Endothelial cell of umbilical vein (primary cell): ENCODE measurements around the gene TNFRSF1A. TPM values are rescaled to one million over a fixed set of nuclear protein-coding genes. Genes with fewer than 3 reads are reported as not detected.

Experiments
- BruUV-seq: library from RNA; stranded (reverse); fragments of 400-500 nt; replicated peaks from 2 replicates; lab custom pipeline; 2021; lab: Mats Ljungman, UMichigan
- CTCF ChIA-PET: fragments of 300-600, 350-600 bp; sonication (Branson Sonifier 250); formaldehyde crosslinking; loops from one replicate; lab custom pipeline; 2021; ENCODE audit warnings: antibody characterized with exemption, inconsistent platforms; lab: Charles Lee
- POLR2A ChIA-PET: fragments of 300-600, 350-600 bp; sonication (Branson Sonifier 250); formaldehyde crosslinking; loops from one replicate; lab custom pipeline; 2021; ENCODE audit warnings: antibody characterized with exemption, inconsistent platforms; lab: Charles Lee
- DNase-seq: peaks from one replicate; pipeline ENCODE4 v3.0.0-alpha.2; 2011; ENCODE audit warnings: low read depth, low spot score
- FAIRE-seq: peaks from 2 replicates; lab custom pipeline; 2011; peaks lifted over from hg19 to GRCh38; lab: Jason Lieb, UNC
- H2AFZ ChIP-seq: 2 replicates; pipeline ENCODE4 v1.6.0; 2012; ENCODE audit warnings: low read depth, low read length, control low read depth, inconsistent platforms
- H3K27ac ChIP-seq: 2 replicates; pipeline ENCODE4 v1.5.1; 2011; ENCODE audit warnings: low read depth, mild to moderate bottlenecking, control low read depth, low read length, moderate library complexity; ENCODE audit not compliant: insufficient read depth
- H3K27me3 ChIP-seq, 2 experiments: 2 replicates each; pipeline versions ENCODE4 v1.6.0 to v1.6.1; 2011; ENCODE audit warnings: low read length in 2 of 2, mixed read lengths in 1 of 2; ENCODE audit not compliant: control insufficient read depth in 2 of 2, insufficient read depth in 2 of 2
- H3K36me3 ChIP-seq, 2 experiments: 2 replicates in 1 of 2; 3 replicates in 1 of 2; pipeline ENCODE4 v1.5.1; 2011; ENCODE audit warnings: low read length in 2 of 2, mild to moderate bottlenecking in 1 of 2, moderate library complexity in 1 of 2; ENCODE audit not compliant: control insufficient read depth in 2 of 2, insufficient read depth in 2 of 2; ENCODE audit errors: extremely low read depth in 1 of 2
- H3K4me1 ChIP-seq: 3 replicates; pipeline ENCODE4 v1.5.1; 2011; ENCODE audit warnings: mild to moderate bottlenecking, low read length; ENCODE audit not compliant: control insufficient read depth, insufficient read depth; ENCODE audit errors: extremely low read depth
- H3K4me2 ChIP-seq: 2 replicates; pipeline ENCODE4 v1.6.1; 2011; ENCODE audit warnings: low read length, control low read depth, mixed read lengths; ENCODE audit not compliant: insufficient read depth
- H3K4me3 ChIP-seq, 3 experiments: fragments of 200-600 bp in 1 of 3; sonication (generic), shearing (Covaris generic) in 1 of 3; replicated peaks in 1 of 3; 2 replicates each; pipeline ENCODE4 v1.5.1; 2011 to 2016; ENCODE audit warnings: control low read depth in 3 of 3, low read length in 3 of 3, mild to moderate bottlenecking in 2 of 3, inconsistent platforms in 1 of 3, low read depth in 1 of 3, moderate library complexity in 1 of 3; ENCODE audit not compliant: insufficient read depth in 1 of 3
- H3K79me2 ChIP-seq: 2 replicates; pipeline ENCODE4 v1.6.0; 2012; ENCODE audit warnings: low read length, inconsistent platforms; ENCODE audit not compliant: control insufficient read depth, insufficient read depth
- H3K9ac ChIP-seq: replicated peaks from 2 replicates; pipeline ENCODE3; 2011; ENCODE audit warnings: low read length, control low read depth; ENCODE audit not compliant: insufficient read depth; ENCODE audit errors: extremely low read depth
- H3K9me1 ChIP-seq: replicated peaks from 3 replicates; pipeline ENCODE4 v1.6.0; 2011; ENCODE audit warnings: mild to moderate bottlenecking, low read length; ENCODE audit not compliant: control insufficient read depth, insufficient read depth; ENCODE audit errors: extremely low read depth
- H3K9me3 ChIP-seq: replicated peaks from 2 replicates; pipeline ENCODE4 v1.5.1; 2012; ENCODE audit warnings: low read length, inconsistent platforms; ENCODE audit not compliant: control insufficient read depth, insufficient read depth
- H4K20me1 ChIP-seq: replicated peaks from 2 replicates; pipeline ENCODE3; 2011; ENCODE audit warnings: mild to moderate bottlenecking, low read length; ENCODE audit not compliant: control insufficient read depth, insufficient read depth; ENCODE audit errors: extremely low read depth
- EZH2 ChIP-seq: IDR thresholded peaks from 2 replicates; pipeline ENCODE4 v1.6.1; 2012; ENCODE audit warnings: borderline replicate concordance, low read depth, mild to moderate bottlenecking, moderate library complexity, low read length, inconsistent platforms; ENCODE audit not compliant: severe bottlenecking
- FOS ChIP-seq: IDR thresholded peaks from 2 replicates; pipeline ENCODE4 v1.6.1; 2011; ENCODE audit warnings: mild to moderate bottlenecking, low read length, moderate library complexity, borderline replicate concordance; ENCODE audit not compliant: insufficient read depth
- GATA2 ChIP-seq: IDR thresholded peaks from 2 replicates; pipeline ENCODE4 v1.7.0; 2011; ENCODE audit warnings: low read depth, mild to moderate bottlenecking, moderate library complexity, mixed read lengths, low read length; ENCODE audit not compliant: insufficient read length, insufficient read depth
- JUN ChIP-seq: IDR thresholded peaks from 2 replicates; pipeline ENCODE4 v1.6.1; 2011; ENCODE audit warnings: borderline replicate concordance, low read depth; ENCODE audit not compliant: insufficient read length, insufficient read depth
- MAX ChIP-seq: IDR thresholded peaks from 2 replicates; pipeline ENCODE4 v1.6.1; 2011; ENCODE audit not compliant: insufficient read depth, insufficient read length
- MYC ChIP-seq: IDR thresholded peaks from one replicate; pipeline ENCODE4 v1.6.1; 2011; ENCODE audit warnings: mild to moderate bottlenecking, low read depth, low read length
- POLR2A ChIP-seq: IDR thresholded peaks from 2 replicates; pipeline ENCODE4 v1.6.1; 2012; ENCODE audit warnings: low read depth, mild to moderate bottlenecking, control low read depth, low read length
- POLR2AphosphoS5 ChIP-seq: IDR thresholded peaks from 2 replicates; pipeline ENCODE4 v1.6.1; 2012; ENCODE audit warnings: low read depth, mild to moderate bottlenecking, control low read depth, low read length, moderate library complexity; ENCODE audit not compliant: insufficient read depth
- dilution Hi-C: fragments of 300-500 bp; cut with MboI; formaldehyde crosslinking; loops from one replicate; pipeline ENCODE4 v1.15.0; 2019; ENCODE audit warnings: low sequenced_read_pairs; ENCODE audit not compliant: extremely low pct_ligation_motif_present
- intact Hi-C: fragments of 100-400 bp; cut with micrococcal nuclease; formaldehyde crosslinking; loops from one replicate; pipeline ENCODE4 v1.10.0; 2022
- polyA plus RNA-seq, 4 experiments: library from polyadenylated mRNA; depleted of rRNA in 3 of 4; stranded (reverse) in 3 of 4; unstranded in 1 of 4; fragments of >200 nt; gene quantifications; 2 replicates each; pipeline versions ENCODE4 v1.2.1 to v1.2.3, GENCODE V29; 2011 to 2012; ENCODE audit warnings: missing spikeins in 1 of 4
- total RNA-seq: library from RNA; stranded (reverse); gene quantifications from 2 replicates; pipeline ENCODE4 v1.2.3, GENCODE V29; 2021
- TF ChIP-seq, protein P1 (sequence below), 2 donors: IDR thresholded peaks; 1 replicate in 1 of 2; 2 replicates in 1 of 2; pipeline ENCODE4 v1.5.1; 2011; ENCODE audit warnings: low read length in 2 of 2, mild to moderate bottlenecking in 2 of 2, moderate library complexity in 2 of 2, control low read depth in 1 of 2, inconsistent platforms in 1 of 2, low read depth in 1 of 2; ENCODE audit not compliant: insufficient read depth in 1 of 2; ENCODE audit errors: extremely low read depth in 1 of 2

The TNFRSF1A gene
- total and polyA plus RNA-seq, 2 donors (not counting 3 experiments of a cell fraction or from before 2014, with no cell fraction given): 86.5 to 98.2 TPM

- ChIA-PET POLR2A (no interaction called here), CTCF (interaction anchor here (1.0 to 4.9 kb wide), 8 partner anchors 8 to 138 kb away, joined by 3 to 47 read pairs (median 8); partner anchors contain the start of genes TAPBPL and TNFRSF1A)
- H4K20me1 ChIP-seq: no peaks in the 10 kb centered on the region
- no TSS peak for BruUV-seq
- peaks cover 34% of the 10 kb centered on the region for H3K4me1 ChIP-seq
- H2AFZ ChIP-seq: no peak overlapping the region
- no peak overlapping the region for H3K4me3 ChIP-seq
- peak; percentile 14 for TF ChIP-seq POLR2A
- no peak for TF ChIP-seq EZH2
- H3K79me2 ChIP-seq: peaks cover 12% of the 10 kb centered on the region
- no peak for DNase-seq
- no peak overlapping the region for H3K4me2 ChIP-seq
- H3K9ac ChIP-seq: no peak overlapping the region
- no peaks in the 10 kb centered on the region for H3K9me3 ChIP-seq
- no peak overlapping the region for H3K27ac ChIP-seq
- intact Hi-C loops (no loop called here), dilution Hi-C loops (no loop called here)
- FAIRE-seq: no peak
- H3K9me1 ChIP-seq: no peaks in the 10 kb centered on the region
- H3K36me3 ChIP-seq: peaks cover 26 to 36% of the 10 kb centered on the region in 2 experiments
- no peaks in the 10 kb centered on the region for H3K27me3 ChIP-seq
Observed at GRCh38 chr12:6327229-6328041, 14.4 kb downstream of the TNFRSF1A start.

DNA sequence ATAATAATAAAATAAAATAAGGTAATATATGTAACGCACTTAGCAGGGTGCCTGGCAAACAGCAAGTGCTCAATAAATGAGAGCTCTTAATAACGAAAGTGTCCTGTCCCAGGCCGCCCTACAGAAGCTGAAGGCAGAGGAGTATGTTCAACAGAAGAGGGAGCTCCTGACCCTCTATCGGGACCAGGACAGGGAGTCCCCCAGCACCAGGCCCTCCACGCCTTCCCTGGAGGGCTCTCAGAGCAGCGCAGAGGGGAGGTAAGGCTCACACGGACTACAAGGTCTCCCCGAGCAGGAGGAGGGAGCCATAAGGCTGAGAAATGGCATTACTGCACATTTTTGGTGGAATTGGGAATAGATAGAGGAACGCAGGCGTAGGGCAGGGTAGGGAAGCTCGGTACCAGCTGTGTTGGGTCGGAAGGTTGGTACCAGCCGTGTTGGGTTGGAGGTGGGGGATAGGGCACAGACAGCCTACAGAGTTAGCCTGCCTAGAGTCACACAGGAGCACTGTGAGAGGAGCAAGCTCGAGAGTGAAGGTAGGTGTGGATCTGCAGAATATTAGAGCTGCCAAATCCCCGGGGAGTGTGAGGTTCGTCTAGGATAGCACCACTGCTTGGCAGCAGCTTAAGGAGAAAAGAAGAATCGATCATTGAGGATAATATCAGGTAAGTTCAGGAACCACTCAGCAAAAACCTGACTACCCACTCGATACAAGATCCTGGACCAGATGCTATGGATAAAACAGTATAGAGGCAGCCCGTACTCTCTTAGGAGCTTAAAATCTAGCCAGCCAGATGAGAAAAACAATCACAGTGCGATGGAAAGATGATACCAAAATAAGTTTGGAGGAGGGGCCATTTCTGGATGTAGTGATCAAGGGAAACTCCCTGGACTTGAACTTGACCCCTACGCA, 15.3 kb downstream of the TNFRSF1A start:
- FAIRE-seq (no peak), DNase-seq (peak; percentile 49)
- TF ChIP-seq POLR2AphosphoS5: peak; percentile 14
- TF ChIP-seq JUN: no peak
- TF ChIP-seq MYC: no peak
- no peak for TF ChIP-seq MAX
- no peak for TF ChIP-seq GATA2
- peak; percentile 45 for TF ChIP-seq POLR2A
- TF ChIP-seq FOS: no peak
- TF ChIP-seq EZH2: no peak
- TF ChIP-seq, protein P1, sequence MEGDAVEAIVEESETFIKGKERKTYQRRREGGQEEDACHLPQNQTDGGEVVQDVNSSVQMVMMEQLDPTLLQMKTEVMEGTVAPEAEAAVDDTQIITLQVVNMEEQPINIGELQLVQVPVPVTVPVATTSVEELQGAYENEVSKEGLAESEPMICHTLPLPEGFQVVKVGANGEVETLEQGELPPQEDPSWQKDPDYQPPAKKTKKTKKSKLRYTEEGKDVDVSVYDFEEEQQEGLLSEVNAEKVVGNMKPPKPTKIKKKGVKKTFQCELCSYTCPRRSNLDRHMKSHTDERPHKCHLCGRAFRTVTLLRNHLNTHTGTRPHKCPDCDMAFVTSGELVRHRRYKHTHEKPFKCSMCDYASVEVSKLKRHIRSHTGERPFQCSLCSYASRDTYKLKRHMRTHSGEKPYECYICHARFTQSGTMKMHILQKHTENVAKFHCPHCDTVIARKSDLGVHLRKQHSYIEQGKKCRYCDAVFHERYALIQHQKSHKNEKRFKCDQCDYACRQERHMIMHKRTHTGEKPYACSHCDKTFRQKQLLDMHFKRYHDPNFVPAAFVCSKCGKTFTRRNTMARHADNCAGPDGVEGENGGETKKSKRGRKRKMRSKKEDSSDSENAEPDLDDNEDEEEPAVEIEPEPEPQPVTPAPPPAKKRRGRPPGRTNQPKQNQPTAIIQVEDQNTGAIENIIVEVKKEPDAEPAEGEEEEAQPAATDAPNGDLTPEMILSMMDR (IDR thresholded peaks at IDR 0.05; ENCODE audit: extremely low read depth in 1 of 2, insufficient read depth in 1 of 2, low read depth in 1 of 2, low read length in 2 of 2): peak; percentile 19 to 53
- Histone ChIP-seq H4K20me1 (no peaks in the 10 kb centered on the region), H2AFZ (no peak overlapping the region), H3K4me1 (peaks cover 36% of the 10 kb centered on the region), H3K27ac (no peak overlapping the region), H3K4me2 (no peak overlapping the region), H3K9ac (no peak overlapping the region), H3K4me3 (no peak overlapping the region), H3K9me1 (no peaks in the 10 kb centered on the region), H3K36me3 (peaks cover 24 to 35% of the 10 kb centered on the region in 2 experiments), H3K79me2 (peaks cover 10% of the 10 kb centered on the region), H3K27me3 (no peaks in the 10 kb centered on the region), H3K9me3 (no peaks in the 10 kb centered on the region)
- intact Hi-C loops: no loop called here
- dilution Hi-C loops: no loop called here
- POLR2A ChIA-PET: interaction anchor here (0.5 to 1.8 kb wide), 2 partner anchors 10 to 117 kb away, joined by 3 to 5 read pairs; no protein-coding TSS in a partner anchor
- no TSS peak for BruUV-seq
- CTCF ChIA-PET: interaction anchor here (0.9 to 4.9 kb wide), 19 partner anchors 9 to 211 kb away, joined by 3 to 47 read pairs (median 4); partner anchors contain the start of genes LTBR, TAPBPL, TNFRSF1A and VAMP1
